GM18520 (cell line): ENCODE data around the gene ALDH1L1.
"Not testable (repeated sequence)": the region's sequence is repeated elsewhere in the genome, so short reads cannot be mapped to it uniquely, and the experiment has no call there.

Experiments
- ATAC-seq: cut with Tn5 transposase; IDR thresholded peaks from one replicate; pipeline ENCODE4 v1.9.1; 2021; ENCODE audit not compliant: unreplicated experiment

ALDH1L1 gene

GRCh38 chr3:126085841-126086240, 94.5 kb downstream of the ALDH1L1 start:
- no peak for ATAC-seq

GRCh38 chr3:126085276-126085675, 95.1 kb downstream of the ALDH1L1 start:
- no peak for ATAC-seq

GRCh38 chr3:126084768-126085180, 95.6 kb downstream of the ALDH1L1 start:
- ATAC-seq, result no peak

DNA sequence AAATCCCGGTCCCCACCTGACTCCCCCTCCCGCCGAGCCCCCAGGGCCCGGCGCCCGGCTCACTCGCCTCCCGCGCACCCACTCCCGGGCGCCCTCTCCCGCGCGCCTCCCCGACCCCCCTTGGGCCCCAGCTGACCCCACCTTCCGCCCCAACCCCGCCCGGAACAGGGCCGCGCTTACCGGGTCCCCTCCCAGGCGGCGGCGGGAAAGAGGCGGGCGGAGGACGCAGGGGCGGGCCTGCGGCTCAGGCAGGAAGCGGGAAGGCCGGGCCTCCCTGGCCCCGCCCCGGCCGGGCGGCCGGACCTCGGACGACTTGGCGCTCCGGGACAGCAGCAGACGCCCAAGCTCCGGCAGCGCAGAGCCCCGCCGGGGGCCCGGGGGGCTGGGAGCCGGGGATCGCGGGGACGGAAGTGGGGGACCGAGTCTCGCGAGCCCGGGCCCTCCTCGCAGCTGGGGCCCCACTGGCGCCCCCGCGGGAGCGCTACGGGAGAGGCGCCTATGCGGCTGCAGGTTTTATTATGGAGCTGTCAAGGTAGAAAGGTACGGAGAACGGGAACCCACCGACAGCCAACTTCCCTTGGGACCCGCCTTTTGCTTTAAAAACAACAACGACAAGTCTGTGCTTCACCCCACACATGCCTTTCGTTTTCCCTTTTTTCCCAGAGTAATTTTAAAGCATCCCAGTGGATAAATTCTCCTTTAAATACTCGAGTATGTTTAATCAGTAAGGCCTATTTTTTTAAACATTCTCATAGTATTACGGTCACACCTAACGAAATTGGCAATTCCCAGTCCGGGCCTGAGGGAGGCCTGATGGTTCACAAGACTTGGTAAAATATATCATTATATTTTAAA, 96.2 kb downstream of the ALDH1L1 start, which contains the start of gene SLC41A3:
TSS of gene SLC41A3 (minus strand) at position 212 of the 855 bp plus-strand sequence. CDS start 15,905 bp downstream, outside the sequence.
- peak; percentile 91 for ATAC-seq

- no peak for ATAC-seq
Observed at GRCh38 chr3:126083511-126083912, 96.9 kb downstream of the ALDH1L1 start.

DNA sequence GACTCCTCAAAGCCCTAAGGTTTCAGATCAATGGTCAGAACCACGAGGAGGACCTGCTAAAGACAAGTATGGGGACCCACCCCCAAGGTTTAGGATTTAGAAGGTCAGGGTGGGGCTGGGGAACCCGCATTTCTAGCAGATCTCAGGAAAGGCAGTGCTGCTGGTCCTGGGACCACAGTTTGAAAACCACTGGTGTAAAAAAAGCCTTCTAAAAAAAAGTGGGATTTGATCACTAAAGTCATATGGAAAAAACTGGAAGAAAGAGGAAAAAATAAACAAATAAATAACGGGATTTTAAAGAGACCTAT, 97.3 kb downstream of the ALDH1L1 start:
- ATAC-seq, result no peak

GRCh38 chr3:126082362-126083137, 97.8 kb downstream of the ALDH1L1 start:
- ATAC-seq, result no peak

DNA sequence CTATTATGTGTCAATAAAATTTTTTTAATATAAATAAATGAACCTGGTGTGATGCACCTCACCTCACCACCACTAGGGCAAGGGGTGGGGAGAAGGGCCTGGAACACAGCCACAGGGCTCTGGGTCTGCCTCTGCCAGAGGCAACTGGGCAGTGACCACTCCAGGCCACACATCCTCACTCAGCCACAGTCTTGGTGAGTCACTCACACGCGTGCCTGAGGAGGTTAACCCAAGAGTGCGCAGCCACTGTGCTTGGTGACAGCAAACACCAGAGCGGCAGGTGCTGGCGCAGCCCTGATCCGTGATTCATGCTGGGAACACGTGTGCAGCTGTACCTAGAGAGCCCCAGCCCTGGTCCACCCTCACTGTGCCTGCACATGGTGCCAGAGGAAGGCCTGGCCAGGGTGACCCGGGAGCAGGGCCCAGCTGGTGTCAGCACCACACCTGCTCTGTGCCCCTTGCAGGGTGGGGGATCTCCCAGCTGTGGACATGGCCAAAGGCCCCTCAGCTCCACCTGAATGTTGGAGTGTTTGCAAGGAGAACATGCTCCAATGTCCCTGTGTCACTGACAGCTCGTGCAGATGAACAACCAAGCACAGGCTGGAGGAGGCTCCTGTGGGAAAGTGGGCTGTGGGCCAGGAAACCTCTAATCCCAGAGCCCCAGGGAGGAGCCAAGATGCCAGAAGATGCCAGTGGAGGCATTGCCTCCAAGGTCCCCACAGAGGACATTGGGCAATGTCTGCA, 98.6 kb downstream of the ALDH1L1 start:
- no peak for ATAC-seq

GRCh38 chr3:126080970-126081369, 99.4 kb downstream of the ALDH1L1 start:
- no peak for ATAC-seq

- ATAC-seq, result no peak
Observed at GRCh38 chr3:126078866-126079265, 101.5 kb downstream of the ALDH1L1 start.

- ATAC-seq, result no peak
Observed at GRCh38 chr3:126077754-126078153, 102.6 kb downstream of the ALDH1L1 start.

DNA sequence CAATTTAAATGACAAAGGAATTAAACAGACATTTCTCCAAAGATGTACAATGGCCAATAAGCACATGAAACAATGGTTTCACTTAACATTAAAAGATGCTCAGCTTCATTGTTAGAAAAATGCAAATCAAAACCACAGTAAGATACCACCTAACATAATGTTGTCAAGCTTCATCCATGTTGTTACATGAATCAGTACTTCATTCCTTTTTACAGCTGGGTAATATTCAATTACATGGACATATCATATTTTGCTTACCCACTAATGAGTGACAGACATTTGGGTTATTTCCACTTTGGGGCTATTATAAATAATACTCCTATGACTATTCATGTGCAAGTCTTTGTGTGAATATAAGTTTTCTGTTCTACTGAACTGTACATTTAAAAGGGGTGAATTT, 104.2 kb downstream of the ALDH1L1 start:
- ATAC-seq, result no peak

GRCh38 chr3:126070146-126070545, 110.2 kb downstream of the ALDH1L1 start:
- no peak for ATAC-seq

DNA sequence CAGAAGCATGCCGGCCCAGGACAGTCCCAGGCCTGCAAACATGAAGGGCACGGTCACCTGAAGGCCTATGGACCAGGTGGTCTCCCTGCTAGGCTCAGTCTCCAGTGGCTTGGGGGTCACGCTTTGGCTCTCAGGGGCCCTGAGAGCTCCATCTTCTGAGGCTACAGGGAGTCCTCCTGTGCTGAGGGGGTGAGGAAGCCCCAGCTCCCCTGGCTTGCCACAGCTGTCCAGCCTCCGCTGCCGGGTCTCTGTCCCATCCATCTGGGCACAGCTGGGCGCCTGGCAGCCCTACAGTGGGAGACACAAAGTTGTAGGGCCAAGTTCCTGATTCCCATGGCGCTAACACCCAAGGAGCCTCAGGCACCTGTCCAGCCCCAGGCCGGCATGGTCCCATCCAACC, 112.4 kb downstream of the ALDH1L1 start:
- no peak for ATAC-seq

- ATAC-seq, result not testable (repeated sequence)
Observed at GRCh38 chr3:126066676-126067075, 113.7 kb downstream of the ALDH1L1 start.

- no peak for ATAC-seq
Observed at GRCh38 chr3:126065876-126066275, 114.5 kb downstream of the ALDH1L1 start.

DNA sequence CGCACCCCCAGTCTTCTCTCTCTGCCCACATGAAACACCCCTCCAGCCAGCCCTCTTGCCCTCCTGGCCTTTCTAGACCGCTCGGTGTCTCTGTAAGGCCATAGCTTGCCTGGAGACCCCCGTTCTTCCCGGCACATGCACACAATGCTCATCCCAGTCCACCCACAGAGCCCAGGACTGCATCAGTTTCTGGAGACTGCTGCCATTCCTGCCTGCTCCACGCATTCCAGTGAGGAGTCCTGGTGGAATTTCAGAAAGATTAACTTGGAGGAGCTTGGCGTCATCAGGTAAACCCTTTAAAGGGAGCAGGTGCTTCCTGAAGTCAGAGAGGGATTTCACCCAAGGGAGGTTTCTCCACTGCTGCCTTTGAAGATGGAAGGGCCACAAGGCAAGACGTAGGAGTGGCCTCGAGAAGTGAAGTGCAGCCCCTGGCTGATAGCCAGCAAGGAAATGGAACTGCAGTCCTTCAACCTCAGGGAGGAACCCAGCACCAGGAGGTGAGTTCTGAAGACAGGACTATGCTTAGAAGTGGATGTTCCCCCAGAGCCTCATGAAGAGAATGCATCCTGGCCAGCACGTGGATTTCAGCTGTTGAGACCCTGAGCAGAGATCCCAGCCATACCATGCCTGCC, 115.6 kb downstream of the ALDH1L1 start:
- ATAC-seq, result no peak

GRCh38 chr3:126063358-126063965, 116.9 kb downstream of the ALDH1L1 start:
- no peak for ATAC-seq

DNA sequence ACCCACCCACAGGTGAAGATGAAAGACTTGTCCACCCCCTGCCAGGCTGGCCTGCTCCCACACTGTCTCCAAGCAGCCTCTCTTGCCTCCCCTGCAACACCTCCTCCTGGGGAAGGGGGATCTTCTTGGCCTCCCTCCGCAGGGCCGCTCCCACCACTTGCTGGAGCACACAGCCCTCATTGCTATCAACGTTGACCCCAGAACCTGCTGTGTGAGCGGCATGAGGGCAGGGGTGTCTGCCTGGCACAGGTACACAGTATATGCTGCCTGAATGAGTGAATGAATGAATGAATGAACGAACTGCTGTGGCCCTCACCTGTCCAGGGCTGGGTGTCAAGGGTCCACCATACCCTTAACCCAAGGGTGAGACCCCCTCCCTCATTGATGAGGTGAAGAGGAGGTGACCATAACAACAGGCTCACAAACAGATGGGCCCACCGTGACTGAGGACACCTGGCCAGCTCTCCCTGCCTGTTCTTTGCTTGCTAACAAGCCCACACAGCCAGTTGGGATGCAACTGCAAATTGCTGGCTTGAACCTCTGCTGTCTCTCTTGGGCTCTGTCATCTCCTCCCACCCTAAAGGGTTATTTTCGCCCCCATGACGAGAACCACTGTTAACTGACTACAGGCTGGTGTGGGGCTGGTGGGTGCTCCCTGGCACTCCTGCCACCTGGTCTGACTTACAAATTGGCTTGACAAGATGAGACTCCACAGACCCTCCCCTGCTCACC, 118.9 kb downstream of the ALDH1L1 start:
- no peak for ATAC-seq

DNA sequence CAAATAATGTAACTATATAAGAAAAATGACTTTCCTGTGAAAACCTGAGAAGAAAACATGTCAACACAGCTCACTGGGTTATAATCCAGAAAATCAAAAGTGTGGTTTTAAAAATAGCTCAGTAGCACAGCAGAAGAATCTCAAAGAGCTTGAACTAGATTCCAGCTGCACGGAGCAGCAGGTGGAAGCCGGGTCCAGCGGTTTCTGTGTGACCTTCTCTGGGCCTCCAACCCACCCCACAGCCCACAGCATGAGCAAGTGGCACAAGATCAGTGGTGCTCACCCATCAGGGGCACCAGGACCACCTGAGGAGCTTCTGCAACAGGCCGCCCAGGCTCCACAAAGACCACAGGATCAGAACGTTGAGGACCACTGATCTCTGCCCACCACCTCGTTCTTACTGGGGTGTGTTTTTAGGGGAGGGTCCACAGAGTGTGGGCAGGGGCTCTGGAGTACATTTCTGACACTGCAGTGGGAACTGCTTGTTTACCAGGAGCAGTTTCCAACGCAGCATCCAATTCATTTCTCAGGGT, 119.7 kb downstream of the ALDH1L1 start:
- ATAC-seq, result no peak
